Measurements from ENCODE around the gene ERCC6. TPM values are rescaled to one million over a fixed set of nuclear protein-coding genes. Genes with fewer than 3 reads are reported as not detected.

Gene ERCC6
- 4.3 and 43.1 TPM in 2 replicates for total RNA-seq (2014; rRNA removed; shearing (Covaris generic); ENCODE audit: low replicate concordance)

DNA sequence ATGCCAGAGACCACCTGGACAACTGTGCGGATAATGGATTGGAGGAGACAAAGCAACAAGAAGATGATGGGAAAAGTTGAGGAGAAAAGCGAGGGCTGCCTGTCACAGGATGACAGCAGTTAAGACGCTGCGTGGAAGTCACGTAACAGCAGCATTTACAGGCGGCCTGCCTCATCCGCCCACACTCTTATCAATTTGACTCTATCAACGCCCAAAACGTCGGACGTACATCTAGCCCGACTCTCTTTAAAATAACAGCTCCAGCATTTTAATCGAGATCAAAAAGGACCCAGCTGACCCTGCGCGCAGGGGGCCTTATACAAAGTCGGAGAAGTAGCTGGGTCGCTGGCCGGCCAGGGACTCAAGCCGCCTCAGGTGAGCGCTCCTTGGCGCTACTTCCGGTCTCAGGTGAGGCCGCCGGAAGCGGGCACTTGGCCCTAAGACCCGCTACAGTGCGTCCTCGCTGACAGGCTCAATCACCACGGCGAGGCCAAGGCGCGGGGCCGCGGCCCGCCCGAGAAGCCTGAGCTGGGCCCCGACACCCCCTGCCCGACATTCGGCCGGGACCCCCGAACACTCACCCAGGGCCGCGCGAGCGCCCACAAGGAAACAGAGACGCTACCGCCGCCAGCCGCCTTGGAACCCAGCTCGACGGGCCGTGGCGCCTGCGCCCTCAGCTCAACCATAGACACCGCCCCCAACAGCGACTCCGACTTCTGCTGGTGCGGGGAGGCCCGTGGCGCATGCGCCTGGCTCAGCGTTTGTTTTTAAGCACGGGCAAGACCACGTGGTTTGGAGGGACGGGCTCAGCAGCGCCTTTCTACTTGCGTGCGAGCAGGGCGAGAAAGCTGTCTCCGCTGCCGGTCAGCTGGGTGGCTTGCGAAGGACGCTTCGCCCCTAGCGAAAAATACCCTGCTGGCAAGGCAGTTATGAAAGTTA is at the start of gene ERCC6:
ERCC6 (minus strand) TSS at position 741 of the 939 bp plus-strand sequence.
- DNase-seq (ENCODE audit: low read depth), result peak; percentile 95
- in situ Hi-C loops (cut with HindIII; ENCODE audit: low pct_unique_long_range_greater_than_20kb, low sequenced_read_pairs), result no loop called here

- no peak for DNase-seq (ENCODE audit: low read depth)
- in situ Hi-C loops (cut with HindIII; ENCODE audit: low pct_unique_long_range_greater_than_20kb, low sequenced_read_pairs), result no loop called here
These were observed 49.1 kb upstream of the ERCC6 start for GRCh38 chr10:49587981-49588380.

DNA sequence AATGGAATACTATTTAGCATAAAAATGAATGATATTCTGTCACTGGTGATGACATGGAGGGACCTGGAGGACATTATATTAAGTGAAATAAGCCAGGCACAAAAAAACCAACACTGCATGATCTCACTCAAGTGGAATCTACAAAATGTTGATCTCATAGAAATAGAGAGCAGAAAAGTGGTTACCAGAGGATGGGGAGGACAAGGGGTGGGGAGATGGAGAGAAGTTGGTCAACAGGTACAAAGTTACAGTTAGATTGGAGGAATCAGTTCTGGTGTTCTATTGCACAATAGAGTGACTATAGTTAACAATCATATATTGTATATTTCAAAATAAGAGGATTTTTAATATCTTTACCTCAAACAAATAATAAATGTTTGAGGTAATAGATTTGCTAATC is 46.5 kb upstream of the ERCC6 start:
- no peak for DNase-seq (ENCODE audit: low read depth)
- in situ Hi-C loops (cut with HindIII; ENCODE audit: low pct_unique_long_range_greater_than_20kb, low sequenced_read_pairs), result no loop called here

- in situ Hi-C loops (cut with HindIII; ENCODE audit: low pct_unique_long_range_greater_than_20kb, low sequenced_read_pairs), result no loop called here
- DNase-seq (ENCODE audit: low read depth), result no peak
These were observed 40.7 kb upstream of the ERCC6 start for GRCh38 chr10:49579621-49580020.

DNA sequence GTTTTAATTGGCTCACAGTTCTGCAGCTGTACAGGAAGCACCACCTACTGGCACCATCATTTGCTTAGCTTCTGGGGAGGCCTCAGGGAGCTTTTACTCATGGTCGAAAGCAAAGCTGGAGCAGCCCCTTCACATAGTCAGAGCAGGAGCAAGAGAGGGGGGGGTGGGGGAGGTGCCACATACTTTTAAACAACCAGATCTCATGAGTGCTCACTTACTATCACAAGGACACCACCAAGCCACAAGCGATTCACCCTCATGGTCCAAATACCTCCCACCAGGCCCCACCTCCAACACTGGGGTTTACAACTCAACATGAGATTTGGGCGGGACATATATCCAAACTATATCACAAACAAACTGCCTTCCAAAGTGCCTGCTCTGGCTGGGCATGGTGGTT is 39.5 kb upstream of the ERCC6 start:
- no peak for DNase-seq (ENCODE audit: low read depth)
- in situ Hi-C loops (cut with HindIII; ENCODE audit: low pct_unique_long_range_greater_than_20kb, low sequenced_read_pairs), result no loop called here

DNA sequence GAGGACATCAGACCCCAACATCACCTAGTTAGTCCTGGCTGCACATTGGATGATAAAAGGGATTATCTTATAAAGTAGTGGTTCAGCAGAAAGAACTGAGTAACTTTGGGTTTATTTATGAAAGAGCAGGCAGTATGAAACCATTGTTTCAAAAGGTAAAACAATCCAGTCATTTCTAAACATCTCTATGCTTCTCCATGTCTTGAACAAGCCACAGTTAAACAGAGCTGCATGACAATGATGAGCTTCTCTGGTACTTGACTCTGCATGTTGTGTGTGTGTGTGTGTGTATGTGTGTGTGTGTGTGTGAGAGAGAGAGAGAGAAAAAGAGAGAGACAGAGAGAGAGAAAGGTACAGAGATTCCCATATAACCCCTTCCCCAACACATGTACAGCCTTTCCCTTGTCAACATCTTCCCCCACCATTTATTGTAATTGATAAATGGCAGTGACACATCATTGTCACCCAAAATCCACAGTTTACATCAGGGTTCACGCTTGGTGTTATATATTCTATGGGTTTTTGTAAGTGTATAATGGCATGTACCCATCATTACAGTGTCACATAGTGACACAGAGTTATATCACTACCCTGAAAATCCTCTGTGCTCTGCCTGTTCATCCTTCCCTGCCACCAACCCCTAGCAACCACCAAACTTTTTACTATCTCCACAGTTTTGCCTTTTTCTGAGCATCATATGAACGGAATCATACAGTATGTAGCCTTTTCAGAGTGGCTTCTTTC is 38.4 kb upstream of the ERCC6 start:
- in situ Hi-C loops (cut with HindIII; ENCODE audit: low pct_unique_long_range_greater_than_20kb, low sequenced_read_pairs), result no loop called here
- no peak for DNase-seq (ENCODE audit: low read depth)

- in situ Hi-C loops (cut with HindIII; ENCODE audit: low pct_unique_long_range_greater_than_20kb, low sequenced_read_pairs), result no loop called here
- no peak for DNase-seq (ENCODE audit: low read depth)
These were observed 36.7 kb upstream of the ERCC6 start for GRCh38 chr10:49575489-49576072.

DNA sequence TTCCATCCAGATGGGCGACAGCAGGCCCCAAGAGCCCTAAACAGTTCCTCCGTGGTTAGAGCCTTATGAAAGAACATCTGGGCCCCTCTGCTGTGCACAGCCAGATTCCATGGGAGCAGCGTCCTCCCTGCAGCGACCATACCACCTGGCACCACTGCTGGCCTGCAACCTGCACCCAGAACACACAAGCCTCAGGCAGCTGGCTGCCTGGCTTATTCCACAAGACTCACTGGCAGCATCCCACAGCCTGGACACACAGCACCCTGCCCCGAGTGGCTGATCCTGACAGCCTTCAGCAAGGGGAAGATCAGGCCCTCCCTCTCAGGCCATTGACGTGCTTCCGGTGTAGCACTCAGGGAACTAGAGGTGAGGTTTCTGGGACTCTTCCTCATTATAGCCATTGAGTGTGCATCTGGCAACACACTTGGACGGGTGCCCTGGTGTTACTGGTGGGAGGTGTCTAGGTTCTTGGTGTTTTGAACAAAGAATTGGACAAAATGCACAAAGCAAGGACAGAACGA is 33.7 kb upstream of the ERCC6 start:
- in situ Hi-C loops (cut with HindIII; ENCODE audit: low pct_unique_long_range_greater_than_20kb, low sequenced_read_pairs), result no loop called here
- no peak for DNase-seq (ENCODE audit: low read depth)

DNA sequence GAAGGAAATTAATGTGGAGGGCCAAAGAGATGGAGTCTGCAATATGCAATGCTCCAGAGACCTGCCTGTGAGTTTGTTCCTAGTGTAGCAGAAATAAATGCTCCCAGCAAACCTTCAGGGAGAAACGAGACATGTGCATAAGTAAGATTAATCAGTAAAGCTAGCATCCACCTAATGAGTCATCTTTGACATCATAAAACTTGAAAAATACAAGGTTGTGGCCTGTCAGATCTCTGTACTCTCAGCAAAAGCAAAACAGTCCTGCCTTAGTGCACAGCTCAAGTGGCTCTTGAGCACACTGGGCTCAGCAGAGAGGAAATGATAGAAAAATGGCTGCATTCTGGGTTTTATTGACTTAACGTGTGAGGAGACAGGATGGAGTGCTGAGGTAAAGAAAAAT is 32.5 kb upstream of the ERCC6 start:
- DNase-seq (ENCODE audit: low read depth), result no peak
- in situ Hi-C loops (cut with HindIII; ENCODE audit: low pct_unique_long_range_greater_than_20kb, low sequenced_read_pairs), result no loop called here

DNA sequence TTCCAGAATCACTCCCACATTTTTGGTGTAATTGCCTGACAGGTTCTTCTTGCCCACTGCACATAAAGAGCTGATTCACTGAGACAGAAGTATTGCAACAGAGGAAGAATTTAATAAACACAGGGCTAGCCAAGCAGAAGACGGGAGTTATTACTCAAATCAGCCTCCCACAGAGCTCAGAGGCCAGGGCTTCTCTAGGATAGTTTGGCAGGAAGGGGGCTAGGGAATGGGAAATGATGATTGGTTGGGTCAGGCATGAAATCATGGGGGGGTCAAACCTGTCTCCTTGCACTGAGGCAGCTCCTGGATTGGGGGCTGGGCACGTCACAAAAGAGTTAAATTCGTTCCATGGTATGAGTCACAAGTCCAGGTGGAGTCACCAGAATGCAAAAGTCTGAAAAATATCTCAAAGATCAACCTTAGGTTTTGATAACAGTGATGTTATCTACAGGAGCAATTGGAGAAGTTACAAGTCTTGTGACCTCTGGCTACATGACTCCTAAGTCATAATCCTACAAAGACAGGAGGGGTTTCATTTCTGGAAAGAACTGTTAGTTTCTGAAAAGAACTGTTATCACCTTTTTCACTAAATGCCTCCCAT is 30.2 kb upstream of the ERCC6 start:
- in situ Hi-C loops (cut with HindIII; ENCODE audit: low pct_unique_long_range_greater_than_20kb, low sequenced_read_pairs), result no loop called here

GRCh38 chr10:49568235-49568634 is 29.3 kb upstream of the ERCC6 start:
- in situ Hi-C loops (cut with HindIII; ENCODE audit: low pct_unique_long_range_greater_than_20kb, low sequenced_read_pairs), result no loop called here

More for the DNA sequence above, 30.2 kb upstream of the ERCC6 start:
- no peak for DNase-seq (ENCODE audit: low read depth)

DNA sequence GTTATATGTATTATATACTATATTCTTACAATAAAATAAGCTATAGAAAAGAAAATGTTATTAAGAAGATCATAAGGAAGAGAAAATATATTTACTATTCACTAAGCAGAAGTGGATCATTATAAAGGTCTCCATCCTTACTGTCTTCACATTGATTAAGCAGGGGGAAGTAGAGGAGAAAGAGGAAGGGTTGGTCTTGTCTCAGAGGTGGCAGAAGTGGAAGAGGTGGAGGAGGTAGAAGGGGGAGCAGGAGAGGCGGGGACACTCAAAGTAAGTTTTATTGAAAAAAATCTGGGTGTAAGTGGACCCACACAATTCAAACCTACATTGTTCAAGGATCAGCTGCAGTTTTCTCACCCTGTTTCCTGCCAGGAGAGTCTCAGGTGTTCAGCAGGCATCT is 28.9 kb upstream of the ERCC6 start:
- in situ Hi-C loops (cut with HindIII; ENCODE audit: low pct_unique_long_range_greater_than_20kb, low sequenced_read_pairs), result no loop called here
- no peak for DNase-seq (ENCODE audit: low read depth)

More at GRCh38 chr10:49568235-49568634, 29.3 kb upstream of the ERCC6 start:
- DNase-seq (ENCODE audit: low read depth), result no peak

- DNase-seq (ENCODE audit: low read depth), result no peak
- in situ Hi-C loops (cut with HindIII; ENCODE audit: low pct_unique_long_range_greater_than_20kb, low sequenced_read_pairs), result no loop called here
These were observed 25.6 kb upstream of the ERCC6 start for GRCh38 chr10:49564461-49565009.

GRCh38 chr10:49562893-49563292 is 24.0 kb upstream of the ERCC6 start:
- in situ Hi-C loops (cut with HindIII; ENCODE audit: low pct_unique_long_range_greater_than_20kb, low sequenced_read_pairs), result no loop called here
- DNase-seq (ENCODE audit: low read depth), result no peak

GRCh38 chr10:49560526-49560925 is 21.6 kb upstream of the ERCC6 start:
- DNase-seq (ENCODE audit: low read depth), result no peak
- in situ Hi-C loops (cut with HindIII; ENCODE audit: low pct_unique_long_range_greater_than_20kb, low sequenced_read_pairs), result no loop called here

- in situ Hi-C loops (cut with HindIII; ENCODE audit: low pct_unique_long_range_greater_than_20kb, low sequenced_read_pairs), result no loop called here
- no peak for DNase-seq (ENCODE audit: low read depth)
These were observed 20.6 kb upstream of the ERCC6 start for GRCh38 chr10:49559476-49559875.

DNA sequence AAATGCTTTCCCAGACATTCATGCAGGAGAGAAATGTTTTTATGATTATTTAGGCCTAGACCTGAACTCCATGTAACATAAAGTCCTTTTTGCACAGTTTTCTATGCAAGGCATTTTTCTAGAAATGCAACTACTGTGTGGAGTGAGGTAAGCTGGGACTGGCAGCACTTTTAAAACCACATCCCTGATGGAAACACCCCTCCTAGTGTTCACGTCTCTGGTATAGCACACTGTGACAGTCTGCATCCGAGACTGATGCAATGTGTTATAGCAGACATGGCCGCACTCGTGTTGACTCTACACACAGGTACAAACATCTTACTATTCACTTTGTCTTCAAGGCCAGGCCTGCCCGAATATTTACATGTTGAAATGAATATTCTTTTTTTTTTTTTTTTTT is 19.3 kb upstream of the ERCC6 start:
- in situ Hi-C loops (cut with HindIII; ENCODE audit: low pct_unique_long_range_greater_than_20kb, low sequenced_read_pairs), result no loop called here
- no peak for DNase-seq (ENCODE audit: low read depth)

- in situ Hi-C loops (cut with HindIII; ENCODE audit: low pct_unique_long_range_greater_than_20kb, low sequenced_read_pairs), result no loop called here
- DNase-seq (ENCODE audit: low read depth), result no peak
These were observed 18.8 kb upstream of the ERCC6 start for GRCh38 chr10:49557681-49558080.

Measured in Caki2 (cell line).